Muscle layer of duodenum (tissue), 2 donors: Measurements from ENCODE around the gene OR7G3.

Experiments
- H3K27ac ChIP-seq: one replicate; pipeline ENCODE4 v1.7.0; 2013; ENCODE audit warnings: mild to moderate bottlenecking, low read length
- H3K27me3 ChIP-seq: one replicate; pipeline ENCODE4 v1.7.0; 2013; ENCODE audit warnings: low read depth, mild to moderate bottlenecking, control low read depth, low read length
- H3K36me3 ChIP-seq, 2 donors: one replicate each; pipeline ENCODE4 v1.7.0; 2013; ENCODE audit warnings: low read length in 2 of 2, control low read depth in 1 of 2, mild to moderate bottlenecking in 1 of 2; ENCODE audit not compliant: insufficient read depth in 2 of 2, control insufficient read depth in 1 of 2
- H3K4me1 ChIP-seq, 2 donors: one replicate each; pipeline ENCODE4 v1.7.0; 2013; ENCODE audit warnings: low read length in 2 of 2, mild to moderate bottlenecking in 2 of 2, control low read depth in 1 of 2, moderate library complexity in 1 of 2; ENCODE audit not compliant: insufficient read depth in 2 of 2, control insufficient read depth in 1 of 2
- H3K4me3 ChIP-seq, 2 donors: one replicate each; pipeline ENCODE4 v1.7.0; 2013; ENCODE audit warnings: low read length in 2 of 2, low read depth in 1 of 2, mild to moderate bottlenecking in 1 of 2
- H3K9me3 ChIP-seq, 2 donors: one replicate each; pipeline ENCODE4 v1.7.0; 2013; ENCODE audit warnings: low read length in 2 of 2, control low read depth in 1 of 2, mild to moderate bottlenecking in 1 of 2; ENCODE audit not compliant: control insufficient read depth in 1 of 2
- donor health status: healthy.

Gene OR7G3

GRCh38 chr19:9126900-9127405 is at the start of gene OR7G3:
Gene OR7G3 (minus strand): TSS chr19:9126950. CDS start chr19:9126950, 0 bp downstream.
- Histone ChIP-seq H3K27me3 (no peaks in the 10 kb centered on the region), H3K36me3 (no peaks in the 10 kb centered on the region), H3K27ac (no peak within 1 kb of the TSS), H3K9me3 (no peaks in the 10 kb centered on the region), H3K4me3 (no peak within 1 kb of the TSS), H3K4me1 (no peaks in the 10 kb centered on the region)

GRCh38 chr19:9175326-9175725 is 48.6 kb upstream of the OR7G3 start:
- Histone ChIP-seq H3K9me3 (no peaks in the 10 kb centered on the region), H3K36me3 (no peaks in the 10 kb centered on the region), H3K27ac (no peak overlapping the region), H3K27me3 (no peaks in the 10 kb centered on the region), H3K4me1 (peaks cover 0 to 3% of the 10 kb centered on the region in 2 donors), H3K4me3 (no peak overlapping the region)

GRCh38 chr19:9171393-9171991 is 44.7 kb upstream of the OR7G3 start:
- Histone ChIP-seq H3K4me3 (no peak overlapping the region), H3K9me3 (no peaks in the 10 kb centered on the region), H3K27me3 (no peaks in the 10 kb centered on the region), H3K36me3 (peaks cover 0 to 9% of the 10 kb centered on the region in 2 donors), H3K4me1 (peaks cover 0 to 3% of the 10 kb centered on the region in 2 donors), H3K27ac (no peak overlapping the region)

GRCh38 chr19:9166846-9167245 is 40.1 kb upstream of the OR7G3 start:
- no peak overlapping the region for H3K27ac ChIP-seq
- H3K4me1 ChIP-seq = peaks cover 0 to 3% of the 10 kb centered on the region in 2 donors
- H3K9me3 ChIP-seq = no peaks in the 10 kb centered on the region
- H3K4me3 ChIP-seq = no peak overlapping the region
- H3K27me3 ChIP-seq = no peaks in the 10 kb centered on the region
- peaks cover 11 to 46% of the 10 kb centered on the region in 2 donors for H3K36me3 ChIP-seq

GRCh38 chr19:9165261-9165660 is 38.5 kb upstream of the OR7G3 start:
- Histone ChIP-seq H3K9me3 (peaks cover 3% of the 10 kb centered on the region in 2 donors), H3K4me1 (no peaks in the 10 kb centered on the region), H3K36me3 (peaks cover 26 to 62% of the 10 kb centered on the region in 2 donors), H3K27me3 (no peaks in the 10 kb centered on the region), H3K4me3 (no peak overlapping the region), H3K27ac (no peak overlapping the region)

- Histone ChIP-seq H3K36me3 (peaks cover 61 to 90% of the 10 kb centered on the region in 2 donors), H3K4me1 (no peaks in the 10 kb centered on the region), H3K27ac (no peak overlapping the region), H3K4me3 (no peak overlapping the region), H3K27me3 (no peaks in the 10 kb centered on the region), H3K9me3 (peaks cover 3 to 7% of the 10 kb centered on the region in 2 donors)
Measured at GRCh38 chr19:9161427-9161826, 34.7 kb upstream of the OR7G3 start.

GRCh38 chr19:9159891-9160290 is 33.1 kb upstream of the OR7G3 start:
- Histone ChIP-seq H3K36me3 (peaks cover 69 to 88% of the 10 kb centered on the region in 2 donors), H3K4me1 (no peaks in the 10 kb centered on the region), H3K27ac (no peak overlapping the region), H3K9me3 (peaks cover 3 to 20% of the 10 kb centered on the region in 2 donors), H3K4me3 (no peak overlapping the region), H3K27me3 (no peaks in the 10 kb centered on the region)

GRCh38 chr19:9156304-9156703 is 29.6 kb upstream of the OR7G3 start:
- peaks cover 57 to 65% of the 10 kb centered on the region in 2 donors for H3K36me3 ChIP-seq
- no peak overlapping the region for H3K4me3 ChIP-seq
- peaks cover 3 to 27% of the 10 kb centered on the region in 2 donors for H3K9me3 ChIP-seq
- no peaks in the 10 kb centered on the region for H3K27me3 ChIP-seq
- no peaks in the 10 kb centered on the region for H3K4me1 ChIP-seq
- H3K27ac ChIP-seq = no peak overlapping the region

GRCh38 chr19:9155591-9155990 is 28.8 kb upstream of the OR7G3 start:
- Histone ChIP-seq H3K9me3 (peaks cover 0 to 27% of the 10 kb centered on the region in 2 donors), H3K4me3 (no peak overlapping the region), H3K4me1 (no peaks in the 10 kb centered on the region), H3K27ac (no peak overlapping the region), H3K36me3 (peaks cover 50 to 61% of the 10 kb centered on the region in 2 donors), H3K27me3 (no peaks in the 10 kb centered on the region)

GRCh38 chr19:9151367-9151766 is 24.6 kb upstream of the OR7G3 start:
- H3K4me1 ChIP-seq = no peaks in the 10 kb centered on the region
- peaks cover 0 to 20% of the 10 kb centered on the region in 2 donors for H3K9me3 ChIP-seq
- H3K4me3 ChIP-seq = no peak overlapping the region
- no peaks in the 10 kb centered on the region for H3K27me3 ChIP-seq
- H3K27ac ChIP-seq = no peak overlapping the region
- peaks cover 12 to 19% of the 10 kb centered on the region in 2 donors for H3K36me3 ChIP-seq

- Histone ChIP-seq H3K27ac (no peak overlapping the region), H3K4me3 (no peak overlapping the region), H3K9me3 (peaks cover 0 to 17% of the 10 kb centered on the region in 2 donors), H3K27me3 (no peaks in the 10 kb centered on the region), H3K4me1 (no peaks in the 10 kb centered on the region), H3K36me3 (peaks cover 4 to 12% of the 10 kb centered on the region in 2 donors)
Measured at GRCh38 chr19:9150650-9151049, 23.9 kb upstream of the OR7G3 start.

- Histone ChIP-seq H3K36me3 (peaks cover 4 to 7% of the 10 kb centered on the region in 2 donors), H3K4me3 (no peak overlapping the region), H3K27me3 (no peaks in the 10 kb centered on the region), H3K4me1 (no peaks in the 10 kb centered on the region), H3K9me3 (peaks cover 0 to 17% of the 10 kb centered on the region in 2 donors), H3K27ac (no peak overlapping the region)
Measured at GRCh38 chr19:9149997-9150396, 23.2 kb upstream of the OR7G3 start.
